ENCODE data around the gene SEH1L.

SEH1L gene

DNA sequence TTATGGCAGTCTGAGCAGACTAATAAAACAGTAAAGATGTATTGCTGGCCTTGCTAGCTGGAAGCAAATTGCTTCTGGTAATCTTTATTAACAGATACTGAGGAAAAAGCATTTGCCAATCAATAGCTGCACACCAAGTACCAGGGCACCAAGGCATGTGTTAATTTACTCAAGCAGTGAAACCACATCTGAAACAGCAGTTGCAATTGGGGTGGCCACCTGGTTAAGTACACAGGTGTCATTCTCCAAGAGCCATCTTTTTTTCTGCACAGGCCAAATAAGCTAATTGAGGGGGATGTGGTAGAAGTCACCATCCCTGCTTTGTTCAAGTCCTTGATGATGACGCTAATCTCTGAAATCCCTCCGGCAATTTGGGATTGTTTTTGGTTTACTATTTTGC, 8.6 kb upstream of the SEH1L start:
- no peak overlapping the region for H3K4me3 ChIP-seq (ENCODE audit: low read depth, low read length)
- DNase-seq (ENCODE audit: low read depth, low spot score) = no peak
- in situ Hi-C loops (cut with HindIII; ENCODE audit: low sequenced_read_pairs) = no loop called here
- TF ChIP-seq, protein P1, sequence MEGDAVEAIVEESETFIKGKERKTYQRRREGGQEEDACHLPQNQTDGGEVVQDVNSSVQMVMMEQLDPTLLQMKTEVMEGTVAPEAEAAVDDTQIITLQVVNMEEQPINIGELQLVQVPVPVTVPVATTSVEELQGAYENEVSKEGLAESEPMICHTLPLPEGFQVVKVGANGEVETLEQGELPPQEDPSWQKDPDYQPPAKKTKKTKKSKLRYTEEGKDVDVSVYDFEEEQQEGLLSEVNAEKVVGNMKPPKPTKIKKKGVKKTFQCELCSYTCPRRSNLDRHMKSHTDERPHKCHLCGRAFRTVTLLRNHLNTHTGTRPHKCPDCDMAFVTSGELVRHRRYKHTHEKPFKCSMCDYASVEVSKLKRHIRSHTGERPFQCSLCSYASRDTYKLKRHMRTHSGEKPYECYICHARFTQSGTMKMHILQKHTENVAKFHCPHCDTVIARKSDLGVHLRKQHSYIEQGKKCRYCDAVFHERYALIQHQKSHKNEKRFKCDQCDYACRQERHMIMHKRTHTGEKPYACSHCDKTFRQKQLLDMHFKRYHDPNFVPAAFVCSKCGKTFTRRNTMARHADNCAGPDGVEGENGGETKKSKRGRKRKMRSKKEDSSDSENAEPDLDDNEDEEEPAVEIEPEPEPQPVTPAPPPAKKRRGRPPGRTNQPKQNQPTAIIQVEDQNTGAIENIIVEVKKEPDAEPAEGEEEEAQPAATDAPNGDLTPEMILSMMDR (IDR thresholded peaks at IDR 0.05; ENCODE audit: low read depth, low read length) = no peak

DNA sequence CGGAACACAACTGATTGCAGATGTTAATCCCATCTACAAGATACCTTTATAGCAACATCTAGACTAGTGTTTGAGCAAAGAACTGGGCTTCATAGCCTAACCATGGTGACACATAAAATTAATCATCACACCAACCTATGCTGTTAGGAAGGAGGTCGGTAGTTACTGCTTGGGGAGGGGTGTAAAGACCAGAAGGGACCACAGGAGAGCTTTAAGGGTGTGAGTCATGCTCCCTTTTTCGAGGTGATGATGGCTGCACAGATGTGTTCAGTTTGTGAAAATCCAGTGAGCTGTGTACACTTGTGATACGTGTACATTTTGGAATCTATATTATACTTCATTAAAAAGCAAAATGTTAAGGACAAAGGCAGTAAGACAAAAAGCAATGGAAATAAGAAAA, 4.6 kb upstream of the SEH1L start:
- TF ChIP-seq, protein P1 (IDR thresholded peaks at IDR 0.05; ENCODE audit: low read depth, low read length) = no peak
- DNase-seq (ENCODE audit: low read depth, low spot score) = no peak
- in situ Hi-C loops (cut with HindIII; ENCODE audit: low sequenced_read_pairs) = no loop called here
- no peak overlapping the region for H3K4me3 ChIP-seq (ENCODE audit: low read depth, low read length)

DNA sequence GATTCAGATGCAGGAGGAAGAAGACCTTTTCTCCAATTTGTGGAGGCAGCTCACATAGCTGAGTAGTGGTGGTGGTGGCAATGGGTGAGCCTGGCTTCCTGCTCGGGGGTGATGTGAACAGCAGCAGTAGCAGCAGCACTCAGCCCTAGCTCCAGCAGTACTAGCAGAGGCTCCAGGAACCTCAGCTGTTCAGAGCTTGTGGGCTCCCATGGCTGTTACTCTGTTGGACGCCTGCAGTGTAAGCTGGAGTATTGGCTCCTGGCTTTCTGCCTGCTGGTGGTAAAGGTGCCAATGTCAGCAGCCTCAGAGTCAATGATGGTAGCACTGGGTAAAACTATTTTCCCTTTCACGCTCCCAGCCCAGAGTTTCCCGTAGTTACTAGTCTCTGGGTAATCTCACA, 3.1 kb upstream of the SEH1L start:
- DNase-seq (ENCODE audit: low read depth, low spot score) = peak; percentile 52
- TF ChIP-seq, protein P1 (IDR thresholded peaks at IDR 0.05; ENCODE audit: low read depth, low read length) = no peak
- no peak overlapping the region for H3K4me3 ChIP-seq (ENCODE audit: low read depth, low read length)
- in situ Hi-C loops (cut with HindIII; ENCODE audit: low sequenced_read_pairs) = no loop called here

DNA sequence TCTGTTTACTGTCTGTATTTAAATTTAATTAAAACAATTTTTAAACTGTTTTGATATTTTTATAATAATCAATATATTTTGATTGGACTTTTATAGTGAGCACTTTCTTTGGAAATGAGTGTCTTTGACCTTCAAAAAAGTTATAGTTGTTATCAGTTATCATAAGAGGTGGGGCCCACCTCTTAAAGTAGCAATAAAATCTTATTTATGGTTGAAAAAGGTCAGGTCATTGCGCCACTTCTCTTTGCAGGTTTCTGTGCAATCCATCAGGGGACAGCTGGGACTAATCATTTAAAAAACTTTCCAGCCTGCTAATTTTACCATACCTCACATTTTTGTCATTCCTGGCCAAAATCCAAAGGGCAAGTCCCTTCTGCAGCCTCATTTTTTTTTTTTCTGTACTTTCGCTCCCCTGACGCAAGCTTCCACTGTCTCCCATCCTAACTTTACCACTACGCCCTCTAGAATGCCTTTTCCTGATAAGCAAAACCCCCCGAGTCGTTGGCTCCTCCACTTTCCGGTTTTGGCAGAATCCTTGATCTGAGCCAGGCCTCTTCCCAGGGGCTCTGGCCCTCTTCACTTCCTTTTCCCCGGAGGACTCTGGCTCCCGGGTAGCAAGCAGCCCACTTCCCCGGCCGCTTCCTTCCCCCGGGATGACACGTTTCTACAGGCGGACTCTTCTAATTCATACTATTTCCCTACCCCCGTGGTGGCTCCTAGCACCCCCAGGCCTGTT, 1.1 kb upstream of the SEH1L start:
- in situ Hi-C loops (cut with HindIII; ENCODE audit: low sequenced_read_pairs) = no loop called here
- peak; percentile 70 for DNase-seq (ENCODE audit: low read depth, low spot score)
- H3K4me3 ChIP-seq (ENCODE audit: low read depth, low read length) = peak overlapping the region; percentile 81
- TF ChIP-seq, protein P1 (IDR thresholded peaks at IDR 0.05; ENCODE audit: low read depth, low read length) = no peak

DNA sequence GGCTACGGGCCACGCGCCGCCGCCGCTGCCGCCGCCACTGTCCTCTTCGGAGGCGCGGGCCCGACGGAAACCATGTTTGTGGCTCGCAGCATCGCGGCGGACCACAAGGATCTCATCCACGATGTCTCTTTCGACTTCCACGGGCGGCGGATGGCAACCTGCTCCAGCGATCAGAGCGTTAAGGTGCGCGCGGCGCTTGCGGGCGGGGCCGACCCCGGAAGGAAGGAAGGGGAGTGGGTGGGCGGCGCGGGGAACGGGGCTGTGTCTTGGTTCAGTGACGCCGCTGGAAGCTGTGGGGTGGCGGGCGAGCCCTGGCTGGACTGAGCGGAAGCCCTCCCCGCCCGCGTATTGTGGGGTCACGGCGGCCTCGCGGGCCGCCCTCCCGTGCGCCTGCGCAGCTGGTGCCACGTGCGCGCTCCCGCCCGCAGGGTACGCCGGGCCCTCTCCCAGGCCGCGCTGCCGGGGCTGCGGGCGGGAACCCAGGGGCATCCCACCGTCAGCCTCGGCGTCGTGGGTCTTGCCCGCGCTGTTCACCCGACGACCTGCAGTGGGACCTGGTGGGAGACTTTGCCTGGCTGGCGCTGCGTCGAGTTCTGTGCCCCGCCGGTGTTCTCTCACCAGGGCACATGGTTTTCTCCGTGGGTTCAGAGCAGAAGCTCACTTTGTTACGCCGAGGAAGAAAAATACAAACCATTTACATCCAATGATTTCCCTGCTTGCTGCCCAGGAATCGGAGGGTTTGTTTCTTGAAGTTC, 416 bp downstream of the SEH1L start:
- peak overlapping the region; percentile 59 for H3K4me3 ChIP-seq (ENCODE audit: low read depth, low read length)
- DNase-seq (ENCODE audit: low read depth, low spot score) = peak; percentile 97
- in situ Hi-C loops (cut with HindIII; ENCODE audit: low sequenced_read_pairs) = no loop called here
- TF ChIP-seq, protein P1 (IDR thresholded peaks at IDR 0.05; ENCODE audit: low read depth, low read length) = no peak

DNA sequence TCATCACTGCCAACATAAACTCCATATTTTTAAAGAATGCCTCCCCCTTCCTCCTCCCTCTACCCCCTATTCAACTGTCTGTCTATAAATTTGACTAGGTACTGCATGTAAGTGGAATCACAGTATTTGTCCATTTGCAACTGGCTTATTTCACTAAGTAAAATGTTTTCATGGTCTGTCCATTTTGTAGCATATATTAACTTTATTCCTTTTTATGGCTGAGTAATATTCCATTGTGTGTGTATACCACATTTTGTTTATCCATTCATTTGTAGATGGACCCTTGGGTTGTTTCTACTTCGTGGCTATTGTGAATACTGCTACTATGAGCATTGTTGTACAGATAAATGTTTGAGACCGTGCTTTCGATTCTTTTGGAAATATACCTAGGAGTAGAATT, 10.7 kb downstream of the SEH1L start:
- H3K4me3 ChIP-seq (ENCODE audit: low read depth, low read length) = no peak overlapping the region
- no peak for DNase-seq (ENCODE audit: low read depth, low spot score)
- in situ Hi-C loops (cut with HindIII; ENCODE audit: low sequenced_read_pairs) = no loop called here
- TF ChIP-seq, protein P1 (IDR thresholded peaks at IDR 0.05; ENCODE audit: low read depth, low read length) = no peak

Data from astrocyte of the spinal cord (primary cell).